Stimulated activated CD8-positive, alpha-beta memory T cell treated with anti-CD3 and anti-CD28 coated beads, Interleukin-4, amount 100 ng/mL, for 48 hours (primary cell): Measurements from ENCODE around the gene IKBKG.
"Not testable (repeated sequence)": the region's sequence is repeated elsewhere in the genome, so short reads cannot be mapped to it uniquely, and the experiment has no call there.

ENCODE experiments used
- DNase-seq: peaks from one replicate; pipeline ENCODE4 v3.0.0-alpha.2; 2020

IKBKG gene

DNA sequence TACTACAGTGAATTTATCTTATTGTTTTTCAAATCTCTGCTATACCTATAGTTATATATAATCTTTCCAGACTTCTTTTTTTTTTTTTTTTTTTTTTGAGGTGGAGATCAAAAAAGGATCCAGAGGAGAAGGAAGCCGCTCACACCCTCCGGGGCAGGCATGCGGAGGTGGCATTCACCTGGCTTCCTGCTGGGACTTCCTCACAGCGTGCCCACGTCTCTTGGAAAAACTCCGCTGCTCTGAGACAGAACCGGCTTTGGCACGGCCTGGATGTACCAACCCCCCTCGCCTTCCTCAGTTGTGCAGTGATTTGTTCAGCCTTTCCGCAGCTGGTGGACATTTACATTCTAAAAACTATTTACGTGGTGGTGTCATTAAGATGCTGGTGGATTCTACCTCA, 60.6 kb downstream of the IKBKG start:
- not testable (repeated sequence) for DNase-seq

DNA sequence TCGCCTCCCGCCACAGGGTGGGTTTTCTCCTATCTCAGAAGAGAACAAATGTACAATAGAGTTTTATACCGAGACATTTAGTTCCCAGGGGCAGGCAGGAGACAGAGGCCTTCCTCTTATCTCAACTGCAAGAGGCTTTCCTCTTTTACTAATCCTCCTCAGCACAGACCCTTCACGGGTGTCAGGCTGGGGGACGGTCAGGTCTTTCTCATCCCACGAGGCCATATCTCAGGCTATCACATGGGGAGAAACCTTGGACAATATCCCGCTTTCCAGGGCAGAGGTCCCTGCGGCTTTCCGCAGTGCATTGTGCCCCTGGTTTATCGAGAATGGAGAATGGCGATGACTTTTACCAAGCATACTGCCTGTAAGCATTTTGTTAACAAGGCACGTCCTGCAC, 61.4 kb downstream of the IKBKG start:
- not testable (repeated sequence) for DNase-seq

DNA sequence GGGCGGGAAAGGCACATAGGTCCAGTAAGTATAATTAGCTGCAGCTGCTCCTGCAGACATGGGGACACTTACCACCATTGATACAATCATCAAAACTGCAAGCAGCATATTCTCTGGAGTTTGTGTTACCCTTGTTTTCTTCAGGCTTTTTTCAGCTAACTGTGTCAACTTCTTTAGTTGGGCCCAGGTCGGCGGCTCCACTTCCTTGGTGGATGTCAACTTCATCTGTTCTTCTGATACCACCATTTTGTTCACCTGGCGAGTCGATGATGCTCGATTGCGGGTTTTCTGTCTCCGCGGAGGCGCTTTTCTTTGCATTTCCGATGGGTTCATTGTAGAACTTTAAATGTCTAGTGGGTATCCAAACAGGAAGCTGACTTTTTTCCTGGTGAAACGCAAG, 63.7 kb downstream of the IKBKG start:
- DNase-seq: not testable (repeated sequence)

DNA sequence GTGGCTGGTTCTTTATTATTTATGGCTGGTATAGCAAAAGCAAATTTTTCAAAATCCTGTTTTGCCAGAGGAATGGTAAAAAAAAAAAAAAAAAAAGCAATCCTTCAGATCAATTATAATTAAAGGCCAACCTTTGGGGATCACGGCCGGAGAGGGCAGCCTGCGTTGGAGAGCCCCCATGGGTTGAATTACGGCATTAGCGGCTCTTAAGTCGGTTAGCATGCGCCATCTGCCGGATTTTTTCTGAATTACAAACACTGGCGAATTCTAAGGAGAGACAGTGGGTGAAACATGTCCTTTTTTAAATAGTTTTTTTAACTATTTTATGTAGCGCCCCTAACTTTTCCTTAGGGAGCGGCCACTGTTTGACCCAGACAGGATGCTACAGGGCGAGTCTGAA, 66.2 kb downstream of the IKBKG start:
- DNase-seq: not testable (repeated sequence)
